ENCODE measurements around the gene LILRB2. TPM values are rescaled to one million over a fixed set of nuclear protein-coding genes. Genes with fewer than 3 reads are reported as not detected.
"Not testable (repeated sequence)": the region's sequence is repeated elsewhere in the genome, so short reads cannot be mapped to it uniquely, and the experiment has no call there.

LILRB2 gene
- total RNA-seq, result 10 to 100 TPM in 1 of 2 donors, 1 to 10 TPM in 1; 9.1 to 44.7 TPM
- 100 to 1,000 TPM in 1 of 2 donors, 10 to 100 TPM in 1; 11.0 to 202 TPM for polyA plus RNA-seq
- long read RNA-seq, donor 1, result 0 reads
- long read RNA-seq, donor 2, result 0 reads
- long read RNA-seq, donor 3, result 0 reads
- long read RNA-seq, donor 4, result 0 reads
- long read RNA-seq, donor 5, result 0 reads

GRCh38 chr19:54281007-54281728 is at the start of gene LILRB2:
Gene LILRB2 (minus strand): TSS chr19:54281110. CDS start chr19:54280496, 614 bp downstream.
- Histone ChIP-seq H3K9me3 (ENCODE audit: control insufficient read depth in 4 of 4, insufficient read depth in 3 of 4, low read length in 3 of 4) (peaks cover 0 to 5% (median 0%) of the 10 kb centered on the region in 4 donors), H3K9ac (ENCODE audit: insufficient read depth in 1 of 2, low read length in 2 of 2) (no peak within 1 kb of the TSS), H3K4me1 (ENCODE audit: control insufficient read depth in 5 of 5, insufficient read depth in 5 of 5, low read length in 5 of 5) (peaks cover 0 to 10% (median 0%) of the 10 kb centered on the region in 5 donors), H3K27ac (ENCODE audit: low read depth in 1 of 2, low read length in 1 of 2) (peak within 1 kb of the TSS in 1 of 2 donors; percentile 78), H3K4me3 (no peak within 1 kb of the TSS), H3K27me3 (ENCODE audit: control insufficient read depth in 3 of 3, insufficient read depth in 3 of 3, low read length in 2 of 3) (peaks cover 0 to 4% (median 0%) of the 10 kb centered on the region in 3 donors), H3K36me3 (ENCODE audit: control insufficient read depth in 4 of 4, insufficient read depth in 4 of 4, low read length in 4 of 4) (no peaks in the 10 kb centered on the region)
- DNase-seq, result no peak
- no peak for ATAC-seq (ENCODE audit: insufficient read depth, low FRiP score)
- TF ChIP-seq, protein P1, sequence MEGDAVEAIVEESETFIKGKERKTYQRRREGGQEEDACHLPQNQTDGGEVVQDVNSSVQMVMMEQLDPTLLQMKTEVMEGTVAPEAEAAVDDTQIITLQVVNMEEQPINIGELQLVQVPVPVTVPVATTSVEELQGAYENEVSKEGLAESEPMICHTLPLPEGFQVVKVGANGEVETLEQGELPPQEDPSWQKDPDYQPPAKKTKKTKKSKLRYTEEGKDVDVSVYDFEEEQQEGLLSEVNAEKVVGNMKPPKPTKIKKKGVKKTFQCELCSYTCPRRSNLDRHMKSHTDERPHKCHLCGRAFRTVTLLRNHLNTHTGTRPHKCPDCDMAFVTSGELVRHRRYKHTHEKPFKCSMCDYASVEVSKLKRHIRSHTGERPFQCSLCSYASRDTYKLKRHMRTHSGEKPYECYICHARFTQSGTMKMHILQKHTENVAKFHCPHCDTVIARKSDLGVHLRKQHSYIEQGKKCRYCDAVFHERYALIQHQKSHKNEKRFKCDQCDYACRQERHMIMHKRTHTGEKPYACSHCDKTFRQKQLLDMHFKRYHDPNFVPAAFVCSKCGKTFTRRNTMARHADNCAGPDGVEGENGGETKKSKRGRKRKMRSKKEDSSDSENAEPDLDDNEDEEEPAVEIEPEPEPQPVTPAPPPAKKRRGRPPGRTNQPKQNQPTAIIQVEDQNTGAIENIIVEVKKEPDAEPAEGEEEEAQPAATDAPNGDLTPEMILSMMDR (IDR thresholded peaks at IDR 0.05; ENCODE audit: control extremely low read depth, extremely low read depth), result no peak
- 57 to 66% methylated on average over 12 of the region's 12 CpGs for WGBS, 2 donors

- no peak for ATAC-seq (ENCODE audit: insufficient read depth, low FRiP score)
Observed at GRCh38 chr19:54329476-54330165, 48.7 kb upstream of the LILRB2 start.

GRCh38 chr19:54328781-54329180 is 47.9 kb upstream of the LILRB2 start:
- not testable (repeated sequence) for ATAC-seq (ENCODE audit: insufficient read depth, low FRiP score); DNase-seq; H3K4me3 ChIP-seq; H3K9ac ChIP-seq (ENCODE audit: insufficient read depth in 1 of 2, low read length in 2 of 2); H3K27me3 ChIP-seq (ENCODE audit: control insufficient read depth in 3 of 3, insufficient read depth in 3 of 3, low read length in 2 of 3); H3K9me3 ChIP-seq (ENCODE audit: control insufficient read depth in 4 of 4, insufficient read depth in 3 of 4, low read length in 3 of 4); H3K36me3 ChIP-seq (ENCODE audit: control insufficient read depth in 4 of 4, insufficient read depth in 4 of 4, low read length in 4 of 4); H3K4me1 ChIP-seq (ENCODE audit: control insufficient read depth in 5 of 5, insufficient read depth in 5 of 5, low read length in 5 of 5); H3K27ac ChIP-seq (ENCODE audit: low read depth in 1 of 2, low read length in 1 of 2)
- WGBS, 2 donors, result 78 to 87% methylated on average over 5 of the region's 5 CpGs

More at GRCh38 chr19:54329476-54330165, 48.7 kb upstream of the LILRB2 start:
- Histone ChIP-seq H3K36me3 (ENCODE audit: control insufficient read depth in 4 of 4, insufficient read depth in 4 of 4, low read length in 4 of 4) (no peaks in the 10 kb centered on the region), H3K9me3 (ENCODE audit: control insufficient read depth in 4 of 4, insufficient read depth in 3 of 4, low read length in 3 of 4) (no peaks in the 10 kb centered on the region), H3K4me1 (ENCODE audit: control insufficient read depth in 5 of 5, insufficient read depth in 5 of 5, low read length in 5 of 5) (no peaks in the 10 kb centered on the region), H3K4me3 (no peak overlapping the region), H3K27me3 (ENCODE audit: control insufficient read depth in 3 of 3, insufficient read depth in 3 of 3, low read length in 2 of 3) (no peaks in the 10 kb centered on the region), H3K9ac (ENCODE audit: insufficient read depth in 1 of 2, low read length in 2 of 2) (no peak overlapping the region), H3K27ac (ENCODE audit: low read depth in 1 of 2, low read length in 1 of 2) (no peak overlapping the region)
- WGBS, 2 donors, result 81 to 91% methylated on average over 14 of the region's 14 CpGs
- TF ChIP-seq, protein P1 (IDR thresholded peaks at IDR 0.05; ENCODE audit: control extremely low read depth, extremely low read depth), result no peak
- DNase-seq, result no peak

GRCh38 chr19:54325631-54326030 is 44.7 kb upstream of the LILRB2 start:
- ATAC-seq (ENCODE audit: insufficient read depth, low FRiP score), result no peak
- 68 to 76% methylated on average over 5 of the region's 5 CpGs for WGBS, 2 donors

More at GRCh38 chr19:54325631-54326030, 44.7 kb upstream of the LILRB2 start:
- H3K9ac ChIP-seq (ENCODE audit: insufficient read depth in 1 of 2, low read length in 2 of 2), result no peak overlapping the region
- TF ChIP-seq, protein P1 (IDR thresholded peaks at IDR 0.05; ENCODE audit: control extremely low read depth, extremely low read depth), result no peak
- H3K9me3 ChIP-seq (ENCODE audit: control insufficient read depth in 4 of 4, insufficient read depth in 3 of 4, low read length in 3 of 4), result peaks cover 0 to 4% (median 1%) of the 10 kb centered on the region in 4 donors
- no peak overlapping the region for H3K27ac ChIP-seq (ENCODE audit: low read depth in 1 of 2, low read length in 1 of 2)
- no peak for DNase-seq
- no peaks in the 10 kb centered on the region for H3K27me3 ChIP-seq (ENCODE audit: control insufficient read depth in 3 of 3, insufficient read depth in 3 of 3, low read length in 2 of 3)
- no peak overlapping the region for H3K4me3 ChIP-seq
- no peaks in the 10 kb centered on the region for H3K36me3 ChIP-seq (ENCODE audit: control insufficient read depth in 4 of 4, insufficient read depth in 4 of 4, low read length in 4 of 4)
- H3K4me1 ChIP-seq (ENCODE audit: control insufficient read depth in 5 of 5, insufficient read depth in 5 of 5, low read length in 5 of 5), result no peaks in the 10 kb centered on the region
